ENCODE data around the gene NMRK2.

The NMRK2 gene

GRCh38 chr19:3977242-3978143 lies 44.6 kb downstream of the NMRK2 start:
- intact Hi-C loops (cut with DNase I) = loop anchor here (10.0 kb wide), 1 partner anchor 213 kb away; the partner anchor contains the start of genes APBA3 and MRPL54
- DNase-seq = no peak

GRCh38 chr19:3978145-3978544 lies 45.3 kb downstream of the NMRK2 start:
- intact Hi-C loops (cut with DNase I) = loop anchor here (10.0 kb wide), 1 partner anchor 213 kb away; the partner anchor contains the start of genes APBA3 and MRPL54
- no peak for DNase-seq

GRCh38 chr19:3979289-3979673 lies 46.4 kb downstream of the NMRK2 start:
- intact Hi-C loops (cut with DNase I) = loop anchor here (10.0 kb wide), 1 partner anchor 214 kb away; the partner anchor contains the start of genes APBA3 and MRPL54
- DNase-seq = no peak

GRCh38 chr19:3979674-3980352 lies 46.9 kb downstream of the NMRK2 start:
- intact Hi-C loops (cut with DNase I) = loop anchor here (10.0 kb wide), 1 partner anchor 215 kb away; the partner anchor contains the start of genes APBA3 and MRPL54

GRCh38 chr19:3980353-3981251 lies 47.7 kb downstream of the NMRK2 start:
- intact Hi-C loops (cut with DNase I) = no loop called here
- DNase-seq = peak in 8 of 42 donors; percentile 13 to 63 (median 40)

More at GRCh38 chr19:3979674-3980352, 46.9 kb downstream of the NMRK2 start:
- DNase-seq = no peak

- no peak for DNase-seq
- intact Hi-C loops (cut with DNase I) = no loop called here
Observed at GRCh38 chr19:3981373-3981735, 48.5 kb downstream of the NMRK2 start.

GRCh38 chr19:3981736-3982681 lies 49.1 kb downstream of the NMRK2 start:
- no peak for DNase-seq

GRCh38 chr19:3982701-3983541 lies 50.1 kb downstream of the NMRK2 start:
- peak in 2 of 42 donors; percentile 46 to 73 for DNase-seq
- intact Hi-C loops (cut with DNase I) = no loop called here

More at GRCh38 chr19:3981736-3982681, 49.1 kb downstream of the NMRK2 start:
- intact Hi-C loops (cut with DNase I) = no loop called here

GRCh38 chr19:3983542-3983914 lies 50.7 kb downstream of the NMRK2 start:
- intact Hi-C loops (cut with DNase I) = no loop called here
- DNase-seq = no peak

- intact Hi-C loops (cut with DNase I) = no loop called here
- peak in 1 of 42 donors; percentile 36 for DNase-seq
Observed at GRCh38 chr19:3983936-3984583, 51.2 kb downstream of the NMRK2 start.

GRCh38 chr19:3984584-3984907 lies 51.7 kb downstream of the NMRK2 start:
- DNase-seq = no peak
- intact Hi-C loops (cut with DNase I) = no loop called here

- intact Hi-C loops (cut with DNase I) = loop anchor here (5.0 kb wide), 2 partner anchors 82 to 197 kb away; partner anchors contain the start of genes ANKRD24, SIRT6 and ZBTB7A
- peak; percentile 76 to 96 (median 89) for DNase-seq
Observed at GRCh38 chr19:3984908-3985642, 52.2 kb downstream of the NMRK2 start, which contains the start of gene EEF2. Gene EEF2 (minus strand): TSS chr19:3985463. CDS start chr19:3985380, 83 bp downstream.

- intact Hi-C loops (cut with DNase I) = loop anchor here (5.0 kb wide), 2 partner anchors 82 to 197 kb away; partner anchors contain the start of genes ANKRD24, SIRT6 and ZBTB7A
- no peak for DNase-seq
Observed at GRCh38 chr19:3985643-3986259, 52.9 kb downstream of the NMRK2 start.

GRCh38 chr19:3986260-3987041 lies 53.6 kb downstream of the NMRK2 start:
- intact Hi-C loops (cut with DNase I) = loop anchor here (5.0 kb wide), 2 partner anchors 81 to 196 kb away; partner anchors contain the start of genes ANKRD24, SIRT6 and ZBTB7A
- peak; percentile 45 to 87 (median 72) for DNase-seq

All from head of caudate nucleus (tissue), 42 donors.